Fibroblast of skin of abdomen (primary cell): Measurements from ENCODE around the gene ELOVL7.
"Not testable (repeated sequence)": the region's sequence is repeated elsewhere in the genome, so short reads cannot be mapped to it uniquely, and the experiment has no call there.

ENCODE experiments used
- DNase-seq: peaks from one replicate; pipeline ENCODE4 v3.0.0-alpha.2; 2013

ELOVL7 gene

DNA sequence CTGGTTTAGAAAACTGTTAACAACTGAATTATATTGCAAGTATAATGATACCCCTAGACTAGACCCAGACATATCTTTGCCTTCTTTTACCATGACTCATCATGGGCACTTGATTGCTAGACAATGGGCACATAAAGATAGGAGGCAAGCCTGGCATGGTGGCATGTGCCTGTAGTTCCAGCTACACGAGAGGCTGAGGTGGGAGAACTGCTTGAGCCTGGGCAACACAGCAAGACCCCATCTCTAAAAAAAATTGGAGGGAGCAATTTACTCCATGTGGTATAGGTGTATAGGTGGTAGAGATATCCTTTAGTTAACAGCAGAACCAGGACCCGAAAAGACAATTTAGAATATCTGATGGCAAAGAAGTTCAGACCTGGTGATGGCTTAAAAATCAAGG is 51.6 kb downstream of the ELOVL7 start:
- no peak for DNase-seq

DNA sequence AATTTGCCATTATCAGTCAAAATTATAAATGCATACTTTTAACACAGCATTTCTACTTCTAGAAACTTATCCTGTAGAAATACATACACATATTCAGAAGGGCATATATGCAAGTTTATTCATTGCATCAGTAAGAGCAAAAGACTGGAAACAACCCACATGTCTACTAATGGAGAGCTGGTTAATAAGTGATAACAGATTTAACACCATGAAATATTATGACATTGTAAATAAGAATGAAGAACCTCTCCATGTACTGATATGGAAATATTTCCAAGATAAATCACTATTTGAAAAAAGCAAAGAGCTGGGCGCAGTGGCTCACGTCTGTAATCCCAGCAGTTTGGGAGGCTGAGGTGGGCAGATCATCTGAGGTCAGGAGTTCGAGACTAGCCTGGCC is 54.5 kb downstream of the ELOVL7 start:
- no peak for DNase-seq

DNA sequence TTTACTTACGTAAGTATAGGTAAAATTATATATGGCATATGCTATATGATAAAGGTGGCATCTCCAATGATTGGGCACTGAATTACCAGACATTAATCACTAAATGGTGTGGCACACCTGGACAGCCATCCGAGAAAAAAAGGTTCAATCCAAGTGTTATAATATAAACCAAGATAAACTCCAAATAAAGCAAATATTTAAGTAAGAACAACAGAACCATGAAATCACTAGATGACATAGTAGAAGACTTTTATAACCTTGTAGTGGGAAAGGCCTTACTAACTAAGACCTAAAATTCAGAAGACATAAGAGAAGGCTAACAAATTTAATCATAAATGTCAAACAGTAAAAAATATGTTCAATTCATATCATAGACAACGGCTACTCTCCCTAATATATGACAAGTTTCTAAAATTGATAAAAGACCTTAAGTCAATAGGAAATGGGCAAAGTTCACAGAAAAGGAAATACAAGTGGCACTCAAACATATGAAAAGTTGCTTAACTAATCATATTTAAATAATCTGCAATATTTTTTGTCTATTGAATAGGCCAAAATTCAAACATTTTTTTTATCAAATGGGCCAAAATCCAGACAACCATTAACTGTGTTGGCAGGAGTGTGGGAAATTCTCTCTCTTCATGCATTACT is 55.1 kb downstream of the ELOVL7 start:
- DNase-seq = no peak

DNA sequence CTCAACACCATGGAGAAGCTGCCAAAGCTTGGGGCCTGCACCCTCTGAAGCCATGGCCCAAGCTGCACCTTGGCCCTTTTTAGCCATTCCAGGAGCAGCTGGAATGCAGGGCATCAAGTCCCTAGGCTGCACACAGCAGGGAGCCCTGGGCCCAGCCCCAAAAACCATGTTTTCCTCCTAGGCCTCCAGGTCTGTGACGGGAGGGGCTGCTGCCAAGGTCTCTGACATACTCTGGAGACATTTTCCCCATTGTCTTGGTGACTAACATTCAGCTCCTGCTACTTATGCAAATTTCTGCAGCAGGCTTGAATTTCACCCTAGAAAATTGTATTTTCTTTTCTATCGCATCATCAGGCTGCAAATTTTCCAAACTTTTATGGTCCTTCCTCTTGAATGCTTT is 64.6 kb downstream of the ELOVL7 start:
- DNase-seq = no peak

DNA sequence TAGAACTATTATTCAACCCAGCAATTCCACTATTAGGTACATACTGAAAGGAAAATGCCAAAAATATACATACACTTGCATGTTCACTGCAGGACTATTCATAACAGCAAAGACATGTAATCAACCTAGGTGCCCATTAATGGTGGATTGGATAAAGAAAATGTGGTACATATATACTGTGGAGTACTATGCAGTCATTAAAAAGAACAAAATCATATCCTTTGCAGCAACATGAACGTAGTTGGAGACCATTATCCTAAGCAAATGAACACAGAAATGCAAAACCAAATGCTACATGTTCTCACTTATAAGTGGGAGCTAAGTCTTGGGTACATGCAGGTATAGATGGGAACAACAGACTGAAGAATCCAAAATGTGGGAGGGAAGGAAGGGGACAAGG is 67.7 kb downstream of the ELOVL7 start:
- DNase-seq = no peak

DNA sequence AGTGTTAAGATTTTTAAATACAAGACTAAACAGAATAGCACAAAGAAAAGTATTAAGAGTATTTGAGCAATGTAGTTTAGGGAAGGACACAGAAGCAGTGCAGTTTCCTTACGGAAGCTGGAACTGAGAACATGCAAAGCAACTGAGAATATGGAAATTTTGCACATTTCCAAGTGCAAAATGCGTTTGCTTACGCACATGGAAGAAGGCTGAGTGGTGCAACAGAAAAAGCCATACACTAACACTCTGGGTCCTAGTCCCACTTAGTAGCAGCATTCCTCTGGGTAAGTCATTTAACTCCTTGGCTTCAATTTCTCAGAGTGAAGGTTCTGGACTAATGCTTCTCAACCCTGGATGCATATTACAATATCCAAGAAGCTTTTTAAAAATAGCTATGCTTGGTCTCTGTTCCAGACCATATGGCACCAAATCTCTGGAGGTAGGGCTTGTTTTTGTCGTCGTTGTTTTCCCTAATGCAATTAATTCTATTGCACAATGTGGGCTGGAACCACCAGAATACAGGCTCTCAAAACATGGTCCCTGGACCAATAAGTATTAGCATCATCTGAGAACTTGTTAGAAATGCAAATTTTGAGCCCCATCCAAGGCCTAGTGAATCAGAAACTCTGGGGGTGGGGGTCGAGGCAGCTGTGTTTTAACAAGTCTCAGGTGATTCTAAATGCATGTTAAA is 78.9 kb downstream of the ELOVL7 start:
- no peak for DNase-seq

DNA sequence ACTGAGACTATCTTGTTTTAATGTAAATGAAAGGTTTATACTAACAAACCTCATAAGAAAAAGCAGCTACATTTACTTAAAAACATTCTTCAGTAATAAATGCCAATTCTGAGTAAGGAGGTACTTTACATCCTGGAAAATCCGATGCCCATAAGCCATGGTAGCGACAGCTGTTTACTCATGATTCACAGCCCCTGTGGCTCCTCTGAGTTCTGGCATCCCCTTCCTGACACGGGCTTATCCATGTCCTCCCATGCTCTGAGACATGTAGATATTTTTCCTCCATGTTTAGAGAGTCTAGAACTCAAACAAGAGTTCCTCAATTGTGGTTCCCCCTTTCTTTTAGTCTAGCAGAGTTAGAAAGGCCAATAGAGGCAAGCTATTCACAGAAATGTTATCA is 81.0 kb downstream of the ELOVL7 start:
- DNase-seq = no peak

DNA sequence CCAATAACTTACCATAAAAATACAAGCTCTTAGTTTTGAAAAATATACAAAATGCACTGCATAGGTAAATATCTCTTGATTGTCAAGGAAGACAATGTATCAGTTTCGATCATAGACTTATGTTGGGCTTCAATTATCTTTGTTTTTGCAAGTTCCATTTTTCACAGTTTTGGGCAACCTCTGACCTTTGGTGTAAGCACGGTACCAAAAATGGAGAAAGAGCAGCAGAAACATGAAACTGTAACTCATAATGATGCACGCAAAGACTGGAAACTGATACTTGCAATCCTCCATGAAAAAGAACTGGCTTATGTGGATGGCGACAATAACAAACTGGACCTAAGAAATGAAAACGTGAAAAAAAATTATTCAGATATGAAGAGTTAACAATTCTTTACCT is 89.6 kb downstream of the ELOVL7 start:
- DNase-seq = no peak

DNA sequence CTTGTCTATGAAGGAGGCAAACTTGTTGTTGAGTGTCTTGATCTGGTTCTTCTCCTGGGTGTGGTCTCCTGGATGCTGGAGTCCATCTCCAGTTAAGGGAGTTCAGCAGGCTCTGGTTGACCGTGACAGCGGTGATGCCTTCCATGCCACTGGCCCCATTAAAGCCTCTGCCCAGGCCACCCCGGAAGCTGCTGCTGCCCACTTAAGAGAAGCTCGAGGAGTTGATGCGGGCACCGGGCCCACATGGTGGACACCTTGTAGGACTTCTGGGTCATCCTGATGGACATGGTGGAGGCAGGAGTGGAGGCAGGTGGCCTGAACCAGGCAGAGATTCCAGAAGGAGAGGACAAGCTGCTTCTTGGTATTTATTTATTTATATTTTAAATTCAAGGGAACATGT is 99.4 kb downstream of the ELOVL7 start:
- DNase-seq = no peak

DNA sequence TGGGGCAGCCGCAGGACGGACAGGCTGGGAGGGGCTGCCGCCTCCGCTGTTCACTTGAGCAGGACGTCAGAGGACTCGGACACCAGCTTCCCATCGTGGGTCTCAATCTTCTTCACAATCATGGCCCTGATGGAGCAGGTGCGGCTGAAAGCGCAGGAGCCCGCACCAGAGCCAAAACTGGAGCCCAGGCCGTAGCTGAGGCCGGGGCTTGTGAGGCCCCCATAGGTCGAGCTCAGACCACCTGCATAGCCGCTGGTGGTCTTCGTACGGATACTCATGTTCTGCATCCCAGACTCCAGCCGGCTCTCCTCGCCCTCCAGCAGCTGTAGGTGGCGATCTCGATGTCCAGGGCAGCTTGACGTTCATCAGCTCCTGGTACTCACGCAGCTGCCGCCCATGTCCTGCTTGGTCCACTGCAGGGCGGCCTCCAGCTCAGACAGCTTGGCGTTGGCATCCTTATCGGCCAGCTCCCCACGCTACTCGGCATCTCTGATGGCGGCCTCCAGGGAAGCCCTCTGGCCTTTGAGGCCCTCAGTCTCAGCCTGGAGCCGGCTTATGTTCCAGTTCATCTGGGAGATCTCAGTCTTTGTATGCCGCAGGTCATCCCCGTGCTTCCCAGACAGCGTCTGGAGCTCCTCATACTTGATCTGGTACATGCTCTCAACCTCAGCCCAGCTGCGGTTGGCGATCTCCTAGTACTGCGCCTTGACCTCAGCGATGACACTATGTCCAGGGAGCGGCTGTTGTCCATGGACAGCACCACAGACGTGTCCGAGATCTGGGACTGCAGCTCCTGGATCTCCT is 100.4 kb downstream of the ELOVL7 start:
- no peak for DNase-seq

DNA sequence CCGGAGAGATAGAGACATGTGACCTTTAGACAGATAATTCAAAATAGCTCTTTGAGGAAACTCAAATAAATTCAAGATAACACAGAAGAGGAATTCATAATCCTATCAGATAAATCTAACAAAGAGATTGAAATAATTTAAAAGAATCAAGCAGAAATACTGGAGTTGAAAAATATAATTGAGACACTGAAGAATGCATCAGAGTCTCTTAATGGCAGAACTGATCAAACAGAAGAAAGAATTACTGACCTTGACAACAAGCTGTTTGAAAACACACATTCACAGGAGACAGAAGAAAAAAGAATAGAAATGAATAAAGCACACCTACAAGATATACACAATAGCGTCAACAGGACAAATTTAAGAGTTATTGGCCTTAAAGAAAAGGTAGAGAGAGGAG is 103.7 kb downstream of the ELOVL7 start:
- no peak for DNase-seq

DNA sequence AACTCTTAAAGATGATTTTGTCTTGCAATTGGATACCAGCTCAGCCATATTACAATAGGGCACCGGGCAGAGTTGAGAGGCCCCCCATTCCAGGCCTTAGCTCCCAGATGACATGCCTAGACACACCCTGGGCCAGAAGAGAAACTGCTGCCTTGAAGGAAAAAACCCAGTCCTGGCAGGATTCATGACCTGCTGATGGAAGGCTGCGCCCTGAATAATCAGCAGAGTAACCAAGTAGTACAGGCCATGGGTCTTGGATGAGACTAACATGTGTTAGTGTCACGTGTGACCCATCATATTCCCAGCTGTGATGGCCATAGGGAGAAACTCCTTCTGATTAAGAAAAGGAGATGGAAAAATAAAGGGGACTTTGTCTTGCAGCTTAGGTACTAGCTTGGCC is 105.1 kb downstream of the ELOVL7 start:
- no peak for DNase-seq

DNA sequence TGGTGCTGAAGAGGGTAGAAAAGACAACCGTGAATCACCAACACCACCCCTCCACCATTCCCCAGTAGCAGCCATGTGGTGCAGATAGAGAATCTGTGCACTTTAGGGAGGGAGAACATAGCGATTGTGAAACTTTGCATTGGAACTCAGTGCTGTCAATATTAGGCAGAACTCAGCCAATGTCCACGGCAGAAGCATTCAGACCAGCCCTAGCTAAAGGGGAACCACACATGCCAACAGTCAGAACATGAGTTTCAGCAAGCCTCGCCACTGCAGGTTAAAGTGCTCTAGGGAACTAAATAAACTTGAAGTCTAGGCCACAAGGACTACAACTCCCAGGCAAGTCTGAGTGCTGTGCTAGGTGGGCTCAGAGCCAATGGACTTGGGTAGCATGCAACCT is 105.6 kb downstream of the ELOVL7 start:
- no peak for DNase-seq

DNA sequence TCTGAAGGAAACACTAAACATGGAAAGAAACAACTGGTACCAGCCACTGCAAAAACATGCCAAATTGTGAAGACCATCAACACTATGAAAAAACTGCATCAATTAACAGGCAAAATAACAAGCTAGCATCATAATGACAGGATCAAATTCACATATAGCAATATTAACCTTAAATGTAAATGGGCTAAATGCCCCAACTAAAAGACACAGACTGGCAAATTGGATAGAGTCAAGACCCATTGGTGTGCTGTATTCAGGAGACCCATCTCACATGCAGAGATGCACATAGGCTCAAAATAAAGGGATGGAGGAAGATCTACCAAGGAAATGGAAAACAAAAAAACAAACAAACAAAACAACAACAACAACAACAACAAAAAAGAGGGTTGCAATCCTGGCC is 113.2 kb downstream of the ELOVL7 start:
- not testable (repeated sequence) for DNase-seq

DNA sequence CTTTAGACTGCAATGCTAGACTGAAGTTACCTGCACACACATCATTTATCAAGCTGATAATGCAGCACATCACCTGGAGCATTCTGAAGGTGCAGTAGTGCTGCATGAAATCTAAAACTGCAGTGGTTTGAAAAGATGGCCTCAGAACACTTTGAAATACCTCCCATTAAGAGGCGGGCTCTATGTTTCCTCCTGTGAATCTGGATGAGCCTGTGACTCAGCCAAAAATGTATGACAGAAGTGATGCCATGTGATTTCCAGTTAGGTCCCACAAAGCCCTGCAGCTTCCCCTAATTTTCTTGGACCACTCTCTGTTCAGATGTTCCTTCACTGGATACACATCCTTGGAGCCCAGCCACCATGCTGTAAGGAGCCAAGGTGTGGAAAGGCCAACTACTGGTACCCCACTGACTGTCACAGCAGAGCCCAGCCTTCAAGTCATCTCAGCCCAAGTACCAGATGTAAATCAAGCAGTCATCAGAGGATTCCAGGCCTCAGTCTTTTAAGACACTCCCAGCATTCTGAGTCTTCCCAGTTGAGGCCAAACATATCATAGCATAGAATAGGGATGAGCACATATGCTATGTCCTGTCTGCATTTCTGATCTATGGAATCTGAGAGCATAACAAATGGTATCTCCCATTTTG is 116.9 kb downstream of the ELOVL7 start:
- no peak for DNase-seq

DNA sequence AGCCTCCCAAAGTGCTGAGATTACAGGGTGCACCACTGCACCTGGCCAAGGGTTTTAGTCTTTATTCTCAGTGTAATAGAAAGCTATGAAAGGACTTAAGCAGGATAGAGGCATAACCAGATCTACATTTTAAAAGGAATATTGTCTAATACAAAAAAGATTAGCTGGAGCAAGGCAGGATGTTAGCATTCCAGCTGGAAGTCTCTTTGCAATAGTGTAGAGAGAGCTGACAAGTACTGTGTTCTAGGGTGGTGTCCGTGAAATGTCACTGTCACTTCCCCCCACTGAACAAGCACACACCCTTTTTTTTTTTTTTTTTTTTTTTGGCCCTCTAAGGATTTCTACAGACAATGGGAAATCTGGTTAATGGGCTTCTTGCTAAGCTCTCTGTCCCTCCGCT is 119.9 kb downstream of the ELOVL7 start:
- DNase-seq = no peak

DNA sequence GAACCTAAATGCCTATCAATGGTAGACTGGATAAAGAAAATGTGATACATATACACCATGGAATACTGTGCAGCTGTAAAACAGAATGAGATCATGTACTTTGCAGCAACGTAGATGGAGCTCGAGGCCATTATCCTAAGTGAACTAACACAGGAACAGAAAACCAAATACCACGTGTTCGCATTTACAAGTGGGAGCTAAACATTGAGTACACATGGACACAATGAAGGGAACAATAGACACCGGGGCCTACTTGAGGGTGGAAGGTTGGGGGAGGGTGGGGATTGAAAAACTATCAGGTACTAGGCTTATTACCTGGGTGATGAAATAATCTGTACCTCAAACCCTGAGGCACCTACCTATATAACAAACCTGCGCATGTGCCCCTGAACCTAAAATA is 121.7 kb downstream of the ELOVL7 start:
- DNase-seq = no peak

DNA sequence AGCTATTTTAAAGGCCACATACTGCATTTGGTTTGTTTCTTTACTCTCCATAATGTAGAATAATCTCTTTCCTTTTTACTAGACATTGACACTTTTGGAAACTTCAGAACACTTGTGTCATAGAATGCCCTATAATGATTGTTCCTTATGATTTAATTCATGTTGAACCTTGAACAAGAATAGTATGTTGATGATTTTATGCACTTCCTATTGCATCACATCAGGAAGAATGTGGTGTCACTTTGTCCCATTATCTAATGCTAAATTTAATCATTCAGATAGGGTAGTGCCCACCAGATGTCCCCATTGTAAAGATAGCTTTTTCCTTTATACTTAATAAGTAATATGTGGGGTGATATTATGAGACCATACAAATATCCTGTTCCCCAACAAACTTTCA is 124.7 kb downstream of the ELOVL7 start:
- no peak for DNase-seq

DNA sequence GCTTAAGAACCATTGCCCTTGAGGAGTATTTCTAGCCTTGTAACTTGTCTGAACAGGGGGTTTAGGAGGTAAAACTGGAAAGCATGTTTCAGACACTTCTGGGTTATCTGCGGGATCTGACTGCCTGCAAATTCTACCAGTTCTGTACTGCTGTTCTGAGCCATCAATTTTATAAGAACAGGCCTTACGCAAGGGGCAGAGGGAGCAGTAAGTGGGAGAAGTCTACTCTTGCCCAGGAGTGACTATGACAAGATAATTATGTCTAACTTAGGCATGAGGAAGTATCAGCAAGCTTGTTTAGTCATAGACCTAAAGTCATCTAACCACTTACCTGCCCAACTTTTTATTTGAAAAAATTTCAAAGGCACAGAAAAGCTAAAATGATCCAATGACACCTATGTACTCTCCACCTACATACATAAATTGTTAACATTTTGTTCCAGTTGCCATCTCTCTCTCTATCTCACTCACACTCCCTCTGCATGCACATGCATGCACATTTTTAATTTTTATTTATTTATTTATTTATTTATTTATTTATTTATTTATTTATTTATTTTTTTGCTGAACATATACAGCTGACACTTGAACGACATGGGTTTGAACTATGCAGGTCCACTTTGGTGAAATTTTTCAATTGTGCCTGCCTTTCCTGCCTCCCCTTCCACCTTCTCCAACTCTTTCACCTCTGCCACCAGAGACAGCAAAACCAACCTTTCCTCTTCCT is 125.7 kb downstream of the ELOVL7 start:
- no peak for DNase-seq

DNA sequence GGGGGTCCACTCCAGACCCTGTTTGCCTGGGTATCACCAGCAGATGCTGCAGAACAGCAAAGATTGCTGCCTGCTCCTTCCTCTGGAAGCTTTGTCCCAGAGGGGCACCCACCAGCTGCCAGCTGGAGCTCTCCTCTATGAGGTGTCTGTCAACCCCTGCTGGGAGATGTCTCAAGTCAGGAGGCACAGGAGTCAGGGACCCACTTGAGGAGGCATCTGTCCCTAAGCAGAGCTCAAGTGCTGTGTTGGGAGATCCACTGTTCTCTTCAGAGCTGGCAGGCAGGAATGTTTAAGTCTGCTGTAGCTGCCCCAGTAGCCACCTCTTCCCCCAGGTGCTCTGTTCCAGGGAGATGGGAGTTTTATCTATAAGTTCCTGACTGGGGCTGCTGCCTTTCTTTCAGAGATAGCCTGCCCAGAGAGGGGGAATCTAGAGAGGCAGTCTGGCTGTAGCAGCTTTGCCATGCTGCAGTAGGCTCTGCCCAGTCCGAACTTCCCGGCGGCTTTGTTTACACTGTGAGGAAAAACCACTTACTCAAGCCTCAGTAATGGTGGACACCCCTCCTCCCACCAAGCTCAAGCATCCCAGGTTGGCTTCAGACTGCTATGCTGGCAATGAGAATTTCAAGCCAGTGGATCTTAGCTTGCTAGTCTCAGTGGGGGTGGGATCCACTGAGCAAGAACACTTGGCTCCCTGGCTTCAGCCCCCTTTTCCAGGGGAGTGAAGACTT is 128.7 kb downstream of the ELOVL7 start:
- DNase-seq = not testable (repeated sequence)

DNA sequence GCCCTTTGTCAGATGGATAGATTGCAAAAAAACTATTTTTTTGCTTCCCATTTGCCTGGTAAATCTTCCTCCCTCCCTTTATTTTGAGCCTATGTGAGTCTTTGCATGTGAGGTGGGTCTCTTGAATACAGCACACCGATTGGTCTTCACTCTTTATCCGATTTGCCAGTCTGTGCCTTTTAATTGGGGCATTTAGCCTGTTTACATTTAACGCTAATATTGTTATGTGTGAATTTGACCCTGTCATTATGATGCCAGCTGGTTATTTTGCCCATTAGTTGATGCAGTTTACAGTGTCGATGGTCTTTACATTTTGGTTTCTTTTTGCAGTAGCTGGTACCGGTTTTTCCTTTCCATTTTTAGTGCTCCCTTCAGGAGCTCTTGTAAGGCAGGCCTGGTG is 131.1 kb downstream of the ELOVL7 start:
- no peak for DNase-seq

DNA sequence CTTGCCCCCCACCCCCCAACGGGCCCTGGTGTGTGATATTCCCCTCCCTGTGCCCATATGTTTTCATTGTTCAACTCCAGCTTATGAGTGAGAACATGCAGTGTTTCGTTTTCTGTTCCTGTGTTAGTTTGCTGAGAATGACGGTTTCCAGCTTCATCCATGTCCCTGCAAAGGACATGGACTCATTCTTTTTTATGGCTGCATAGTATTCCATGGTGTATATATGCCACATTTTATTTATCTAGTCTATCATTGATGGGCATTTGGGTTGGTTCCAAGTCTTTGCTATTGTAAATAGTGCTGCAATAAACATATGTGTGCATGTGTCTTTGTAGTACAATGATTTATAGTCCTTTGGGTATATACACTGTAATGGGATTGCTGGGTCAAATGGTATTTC is 132.2 kb downstream of the ELOVL7 start:
- DNase-seq = not testable (repeated sequence)
